ENCODE measurements around the gene SFMBT1. TPM values are rescaled to one million over a fixed set of nuclear protein-coding genes. Genes with fewer than 3 reads are reported as not detected.

SFMBT1 gene
- total RNA-seq, 1 donor from 2014 or later = 4.1 TPM

GRCh38 chr3:52890735-52891134, 155.1 kb downstream of the SFMBT1 start:
- no peak for DNase-seq (ENCODE audit: extremely low read depth, low read depth, low spot score)

- no peak for DNase-seq (ENCODE audit: extremely low read depth, low read depth, low spot score)
Measured at GRCh38 chr3:52889901-52890300, 156.0 kb downstream of the SFMBT1 start.

- no peak for DNase-seq (ENCODE audit: extremely low read depth, low read depth, low spot score)
Measured at GRCh38 chr3:52887166-52887565, 158.7 kb downstream of the SFMBT1 start.

GRCh38 chr3:52886049-52886730, 159.7 kb downstream of the SFMBT1 start:
- DNase-seq (ENCODE audit: extremely low read depth, low read depth, low spot score) = no peak

- no peak for DNase-seq (ENCODE audit: extremely low read depth, low read depth, low spot score)
Measured at GRCh38 chr3:52882377-52882776, 163.5 kb downstream of the SFMBT1 start.

- no peak for DNase-seq (ENCODE audit: extremely low read depth, low read depth, low spot score)
Measured at GRCh38 chr3:52881871-52882270, 164.0 kb downstream of the SFMBT1 start.

- no peak for DNase-seq (ENCODE audit: extremely low read depth, low read depth, low spot score)
Measured at GRCh38 chr3:52880474-52880873, 165.4 kb downstream of the SFMBT1 start.

- DNase-seq (ENCODE audit: extremely low read depth, low read depth, low spot score) = no peak
Measured at GRCh38 chr3:52880047-52880446, 165.8 kb downstream of the SFMBT1 start.

- DNase-seq (ENCODE audit: extremely low read depth, low read depth, low spot score) = no peak
Measured at GRCh38 chr3:52879581-52879980, 166.3 kb downstream of the SFMBT1 start.

- no peak for DNase-seq (ENCODE audit: extremely low read depth, low read depth, low spot score)
Measured at GRCh38 chr3:52879090-52879489, 166.8 kb downstream of the SFMBT1 start.

- no peak for DNase-seq (ENCODE audit: extremely low read depth, low read depth, low spot score)
Measured at GRCh38 chr3:52877085-52877484, 168.8 kb downstream of the SFMBT1 start.

- DNase-seq (ENCODE audit: extremely low read depth, low read depth, low spot score) = no peak
Measured at GRCh38 chr3:52874864-52875587, 170.8 kb downstream of the SFMBT1 start.

- DNase-seq (ENCODE audit: extremely low read depth, low read depth, low spot score) = no peak
Measured at GRCh38 chr3:52874160-52874701, 171.6 kb downstream of the SFMBT1 start.

- no peak for DNase-seq (ENCODE audit: extremely low read depth, low read depth, low spot score)
Measured at GRCh38 chr3:52873433-52874159, 172.3 kb downstream of the SFMBT1 start.

GRCh38 chr3:52872245-52872644, 173.6 kb downstream of the SFMBT1 start:
- DNase-seq (ENCODE audit: extremely low read depth, low read depth, low spot score) = no peak

- DNase-seq (ENCODE audit: extremely low read depth, low read depth, low spot score) = no peak
Measured at GRCh38 chr3:52871761-52872160, 174.1 kb downstream of the SFMBT1 start.

GRCh38 chr3:52870471-52870870, 175.4 kb downstream of the SFMBT1 start:
- DNase-seq (ENCODE audit: extremely low read depth, low read depth, low spot score) = no peak

- DNase-seq (ENCODE audit: extremely low read depth, low read depth, low spot score) = no peak
Measured at GRCh38 chr3:52866427-52866826, 179.4 kb downstream of the SFMBT1 start.

GRCh38 chr3:52865994-52866393, 179.9 kb downstream of the SFMBT1 start:
- DNase-seq (ENCODE audit: extremely low read depth, low read depth, low spot score) = no peak

GRCh38 chr3:52860424-52860768, 185.5 kb downstream of the SFMBT1 start:
- no peak for DNase-seq (ENCODE audit: extremely low read depth, low read depth, low spot score)

- DNase-seq (ENCODE audit: extremely low read depth, low read depth, low spot score) = no peak
Measured at GRCh38 chr3:52859686-52860423, 186.0 kb downstream of the SFMBT1 start.
